Left lung (tissue), 10 donors: ENCODE measurements around the gene ATP8A2. TPM values are rescaled to one million over a fixed set of nuclear protein-coding genes. Genes with fewer than 3 reads are reported as not detected.

ENCODE experiments used
- ATAC-seq: fragments of 200-7000 bp; cut with Tn5 transposase; one replicate; pipeline ENCODE4 v1.9.1; 2020; ENCODE audit warnings: moderate library complexity
- DNase-seq, 4 donors: peaks; one replicate each; pipeline ENCODE4 v3.0.0-alpha.2; 2013 to 2020
- H3K27ac ChIP-seq, 2 donors: fragments of 200-600 bp; sonication (generic) in 1 of 2; one replicate each; pipeline versions ENCODE4 v1.5.0 to v1.8.0; 2020 to 2021
- H3K27me3 ChIP-seq, 2 donors: fragments of 200-600 bp; sonication (generic) in 1 of 2; one replicate each; pipeline versions ENCODE4 v1.5.0 to v1.8.0; 2020 to 2021
- H3K36me3 ChIP-seq, 2 donors: fragments of 200-600 bp; sonication (generic) in 1 of 2; one replicate each; pipeline versions ENCODE4 v1.5.0 to v1.8.0; 2020 to 2021
- H3K4me1 ChIP-seq, 2 donors: fragments of 200-600 bp; one replicate each; pipeline ENCODE4 v1.8.0; 2021
- H3K4me3 ChIP-seq, 2 donors: fragments of 200-600 bp; sonication (generic) in 1 of 2; one replicate each; pipeline versions ENCODE4 v1.5.0 to v1.8.0; 2020 to 2021; ENCODE audit warnings: mild to moderate bottlenecking in 1 of 2
- H3K9me3 ChIP-seq, 2 donors: fragments of 200-600 bp; sonication (generic) in 1 of 2; one replicate each; pipeline versions ENCODE4 v1.5.0 to v1.8.0; 2020 to 2021
- CTCF ChIP-seq, 2 donors: fragments of 200-600 bp; sonication (generic) in 1 of 2; IDR thresholded peaks; one replicate each; pipeline versions ENCODE4 v1.5.0 to v1.8.0; 2021; ENCODE audit warnings: antibody characterized with exemption in 2 of 2
- intact Hi-C, 2 donors: fragments of 100-400 bp; cut with DNase I; formaldehyde crosslinking; loops; one replicate each; pipeline versions ENCODE4 v1.11.2 to v1.14.2; 2022
- polyA plus RNA-seq, 6 donors: library from polyadenylated mRNA; unstranded; fragments of 120-200 nt; gene quantifications; one replicate each; pipeline ENCODE4 v1.2.1, GENCODE V29; 2013; ENCODE audit not compliant: insufficient read length in 6 of 6
- total RNA-seq, 2 donors: library from RNA; stranded (reverse); fragmentation: NEBNext Ultra II Directional; extraction: Animal tissue kit (Norgen Biotek cat#: 25700); gene quantifications; one replicate each; pipeline ENCODE4 v1.2.1, GENCODE V29; 2021
- donor health status: DM: no; HTN: yes; CAD: no.
- donor health status: DM: no; HTN: no; CAD: no.

ATP8A2 gene
- total and polyA plus RNA-seq, 8 donors: 1.1 to 13.4 (median 9.6) TPM

- H3K9me3 ChIP-seq: no peaks in the 10 kb centered on the region
- no peaks in the 10 kb centered on the region for H3K36me3 ChIP-seq
- peaks cover 0 to 6% of the 10 kb centered on the region in 2 donors for H3K4me1 ChIP-seq
- peak overlapping the region in 1 of 2 donors; percentile 33 for H3K27ac ChIP-seq
- DNase-seq (peak in 2 of 4 donors; percentile 43 to 69), ATAC-seq (peak; percentile 77)
- no peak for TF ChIP-seq CTCF (IDR thresholded peaks at IDR 0.05)
- H3K4me3 ChIP-seq: no peak overlapping the region
- intact Hi-C loops: no loop called here
- peaks cover 0 to 7% of the 10 kb centered on the region in 2 donors for H3K27me3 ChIP-seq
Observed at GRCh38 chr13:26017196-26017921, 645.6 kb downstream of the ATP8A2 start.

GRCh38 chr13:26017932-26018665 lies 646.3 kb downstream of the ATP8A2 start:
- H3K27me3 ChIP-seq: no peaks in the 10 kb centered on the region
- H3K27ac ChIP-seq: peak overlapping the region in 1 of 2 donors; percentile 33
- H3K9me3 ChIP-seq: no peaks in the 10 kb centered on the region
- H3K36me3 ChIP-seq: no peaks in the 10 kb centered on the region
- intact Hi-C loops: no loop called here
- ATAC-seq (peak; percentile 16), DNase-seq (no peak)
- TF ChIP-seq CTCF (IDR thresholded peaks at IDR 0.05): no peak
- no peak overlapping the region for H3K4me3 ChIP-seq
- peaks cover 0 to 9% of the 10 kb centered on the region in 2 donors for H3K4me1 ChIP-seq

- no peak for DNase-seq
- Histone ChIP-seq H3K36me3 (no peaks in the 10 kb centered on the region), H3K4me1 (peaks cover 0 to 9% of the 10 kb centered on the region in 2 donors), H3K4me3 (no peak overlapping the region), H3K9me3 (no peaks in the 10 kb centered on the region), H3K27me3 (no peaks in the 10 kb centered on the region), H3K27ac (no peak overlapping the region)
- TF ChIP-seq CTCF (IDR thresholded peaks at IDR 0.05): no peak
- no peak for ATAC-seq
- intact Hi-C loops: no loop called here
Observed at GRCh38 chr13:26019251-26019650, 647.5 kb downstream of the ATP8A2 start.

GRCh38 chr13:26019881-26020870 lies 648.4 kb downstream of the ATP8A2 start:
- TF ChIP-seq CTCF (IDR thresholded peaks at IDR 0.05): no peak
- H3K27me3 ChIP-seq: no peaks in the 10 kb centered on the region
- no peaks in the 10 kb centered on the region for H3K36me3 ChIP-seq
- no peak overlapping the region for H3K27ac ChIP-seq
- ATAC-seq (no peak), DNase-seq (no peak)
- no peaks in the 10 kb centered on the region for H3K9me3 ChIP-seq
- peaks cover 0 to 9% of the 10 kb centered on the region in 2 donors for H3K4me1 ChIP-seq
- H3K4me3 ChIP-seq: no peak overlapping the region
- intact Hi-C loops: no loop called here
